MM.1S (cell line): ENCODE data around the gene GRM5.

Experiments used
- CTCF ChIP-seq: fragments of 300-600 bp; sonication (generic); IDR thresholded peaks from 2 replicates; pipeline ENCODE4 v1.5.1; 2016; ENCODE audit warnings: antibody characterized with exemption, low read length, mixed read lengths
- EZH2 ChIP-seq: fragments of 300-600 bp; sonication (generic); optimal IDR thresholded peaks from 2 replicates; pipeline ENCODE3; 2017; ENCODE audit warnings: low read depth, mild to moderate bottlenecking, antibody characterized with exemption, low read length, mixed read lengths
- EZH2phosphoT487 ChIP-seq: fragments of 300-600 bp; sonication (generic); IDR thresholded peaks from 2 replicates; pipeline ENCODE4 v1.6.1; 2018; ENCODE audit warnings: antibody characterized with exemption, low read length

- TF ChIP-seq CTCF (no peak), EZH2 (no peak), EZH2phosphoT487 (no peak)
These were observed 530.5 kb downstream of the GRM5 start for GRCh38 chr11:88535266-88535665.
